IPS-18c (cell line): ENCODE measurements around the gene DMAC2L.
"Not testable (repeated sequence)": the region's sequence is repeated elsewhere in the genome, so short reads cannot be mapped to it uniquely, and the experiment has no call there.

Experiments
- H3K4me3 ChIP-seq: 2 replicates; pipeline ENCODE4 v1.7.0; 2013; ENCODE audit warnings: low read depth, mild to moderate bottlenecking, low read length, moderate library complexity; ENCODE audit not compliant: insufficient read depth
- H3K9me3 ChIP-seq: one replicate; pipeline ENCODE4 v1.6.1; 2013; ENCODE audit warnings: mild to moderate bottlenecking, low read length, moderate library complexity; ENCODE audit not compliant: control insufficient read depth, insufficient read depth

The DMAC2L gene, protein sequence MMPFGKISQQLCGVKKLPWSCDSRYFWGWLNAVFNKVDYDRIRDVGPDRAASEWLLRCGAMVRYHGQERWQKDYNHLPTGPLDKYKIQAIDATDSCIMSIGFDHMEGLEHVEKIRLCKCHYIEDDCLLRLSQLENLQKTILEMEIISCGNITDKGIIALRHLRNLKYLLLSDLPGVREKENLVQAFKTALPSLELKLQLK

DNA sequence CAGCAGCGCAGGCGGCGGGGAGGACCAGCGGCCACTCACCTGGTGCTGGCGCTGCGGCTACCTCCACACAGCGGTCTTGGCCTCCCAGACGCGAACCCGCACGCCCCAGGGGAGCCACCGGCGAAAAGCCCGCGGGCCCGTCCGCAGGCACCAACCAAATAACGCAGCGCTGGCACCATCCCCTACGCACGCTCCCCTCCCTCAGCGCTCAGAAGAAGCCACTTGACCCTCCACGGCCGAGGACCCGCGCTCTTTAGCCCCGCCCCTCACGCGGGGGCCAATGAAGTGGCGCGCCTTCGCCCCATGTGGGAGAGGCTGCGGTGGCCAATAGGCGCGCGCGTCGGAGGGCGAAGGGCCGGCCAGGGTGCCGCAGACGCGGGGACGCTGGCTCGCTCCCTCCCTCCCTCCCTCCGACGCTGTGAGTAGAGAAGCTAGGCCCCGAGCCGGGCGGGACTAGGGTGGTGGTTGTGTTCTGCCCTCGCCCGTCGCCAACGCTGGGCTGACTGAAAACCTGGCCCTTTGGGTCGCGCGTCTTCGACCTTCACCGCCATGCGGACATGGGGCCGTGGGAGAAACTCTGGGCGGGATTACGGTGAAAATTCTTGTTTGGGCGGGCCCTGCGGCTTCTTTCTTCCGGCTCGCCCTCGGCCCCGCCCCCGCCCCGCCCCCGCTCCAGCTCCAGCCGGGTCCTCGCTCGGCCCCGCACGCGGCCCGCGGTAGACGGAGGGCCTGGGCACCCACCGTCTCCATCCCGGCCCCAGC, at the start of gene DMAC2L, which contains the start of gene L2HGDH:
Gene DMAC2L (plus strand): TSS at position 353 of the 762 bp plus-strand sequence. CDS start 9,164 bp downstream, outside the sequence.
Gene L2HGDH (minus strand): TSS at position 258 of the 762 bp plus-strand sequence. CDS start 79 bp downstream, at position 179.
- Histone ChIP-seq H3K9me3 (no peaks in the 10 kb centered on the region), H3K4me3 (peak within 1 kb of the TSS; percentile 94)

DNA sequence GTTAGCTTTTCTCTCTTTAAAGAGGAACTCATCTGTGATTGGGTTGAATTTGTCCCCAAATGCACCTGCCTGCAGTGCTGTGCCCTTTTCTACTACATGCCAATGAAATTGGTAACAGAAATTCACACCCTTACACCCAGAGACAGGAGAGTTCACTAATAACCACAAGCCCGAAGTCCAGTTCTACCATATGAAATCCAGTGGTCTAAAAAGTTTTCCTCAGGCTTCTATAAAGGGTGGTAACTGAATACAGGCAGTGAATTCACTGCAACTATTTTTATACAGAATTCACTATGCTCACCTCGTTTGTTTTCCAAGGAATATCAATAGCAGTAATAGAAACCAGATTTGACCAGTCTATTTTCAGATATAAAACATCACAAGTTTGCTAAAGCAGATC, 49.3 kb upstream of the DMAC2L start:
- Histone ChIP-seq H3K4me3 (no peak overlapping the region), H3K9me3 (no peaks in the 10 kb centered on the region)

DNA sequence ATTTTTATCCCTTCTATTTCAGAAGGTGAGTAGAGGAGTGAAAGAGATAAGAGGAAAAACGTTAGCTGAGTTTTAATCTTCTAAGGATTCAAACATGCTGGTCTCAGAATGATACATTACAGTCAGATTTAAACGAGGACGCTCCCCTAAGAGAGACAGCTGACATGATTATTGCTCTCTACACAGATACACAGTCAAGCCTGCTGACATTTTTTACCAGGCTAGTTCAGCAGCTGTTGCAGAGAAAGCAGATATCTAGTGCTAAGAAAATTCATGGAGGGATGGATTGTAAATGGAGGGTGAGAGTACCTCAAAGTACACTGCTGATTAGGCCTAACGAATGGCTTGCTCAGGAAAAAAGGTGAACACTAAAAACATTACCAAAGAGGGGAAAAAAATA, 48.8 kb upstream of the DMAC2L start:
- Histone ChIP-seq H3K4me3 (no peak overlapping the region), H3K9me3 (no peaks in the 10 kb centered on the region)

DNA sequence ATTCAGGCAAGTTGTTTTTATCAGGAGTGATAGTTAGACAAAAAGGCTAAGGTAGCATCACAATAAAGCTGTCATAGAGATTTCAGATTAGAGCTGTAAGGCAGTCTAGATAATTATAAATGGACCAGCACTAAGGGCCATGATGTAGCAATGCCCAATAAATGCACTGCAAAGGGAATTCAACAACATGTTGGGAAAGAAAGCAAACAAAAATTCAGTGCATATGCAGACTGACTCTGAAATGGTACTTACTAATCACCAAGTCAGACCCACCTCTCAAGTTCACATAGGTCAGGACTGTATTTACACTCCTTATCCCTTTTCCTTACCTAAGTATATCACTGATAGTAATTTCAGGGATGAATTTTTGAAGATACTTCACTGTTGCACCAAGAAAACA, 47.1 kb upstream of the DMAC2L start:
- Histone ChIP-seq H3K9me3 (no peaks in the 10 kb centered on the region), H3K4me3 (no peak overlapping the region)

DNA sequence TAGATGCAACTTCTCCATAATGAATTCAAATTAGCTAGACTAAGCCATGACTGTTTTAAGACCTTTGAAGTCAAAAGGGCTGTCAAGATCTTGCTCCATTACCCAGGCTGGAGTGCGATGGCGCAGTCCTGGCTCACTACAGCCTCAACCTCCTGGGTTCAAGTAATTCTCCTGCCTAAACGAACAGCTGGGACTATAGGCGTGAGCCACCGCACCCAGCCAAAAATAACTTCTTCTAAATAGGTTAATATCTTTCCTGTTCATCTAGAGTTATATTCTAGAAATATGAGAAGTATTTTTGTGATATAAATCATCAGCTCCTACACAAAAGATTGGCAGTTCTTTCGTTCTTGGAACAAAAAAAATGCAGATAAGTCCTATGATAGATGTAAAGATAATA, 41.2 kb upstream of the DMAC2L start:
- Histone ChIP-seq H3K9me3 (no peaks in the 10 kb centered on the region), H3K4me3 (no peak overlapping the region)

DNA sequence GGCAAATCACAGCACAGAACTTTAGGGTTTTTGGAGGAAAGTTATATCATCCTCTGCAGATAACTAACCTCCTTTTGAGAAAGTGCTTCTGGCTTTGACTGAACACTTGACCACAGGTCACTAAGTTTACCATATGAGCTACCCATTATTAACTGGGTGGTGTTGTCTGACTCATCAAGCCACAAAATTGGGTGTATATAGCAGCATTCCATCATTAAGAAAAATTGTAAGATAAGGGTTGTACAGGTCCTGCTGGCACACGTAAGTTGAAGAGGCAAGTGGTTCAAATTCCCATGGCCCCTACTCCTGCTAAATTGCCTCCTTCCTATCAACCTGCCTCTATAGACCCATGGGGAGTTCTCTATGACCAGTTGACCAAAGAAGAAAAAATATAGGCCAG, 39.6 kb upstream of the DMAC2L start:
- Histone ChIP-seq H3K4me3 (no peak overlapping the region), H3K9me3 (no peaks in the 10 kb centered on the region)

DNA sequence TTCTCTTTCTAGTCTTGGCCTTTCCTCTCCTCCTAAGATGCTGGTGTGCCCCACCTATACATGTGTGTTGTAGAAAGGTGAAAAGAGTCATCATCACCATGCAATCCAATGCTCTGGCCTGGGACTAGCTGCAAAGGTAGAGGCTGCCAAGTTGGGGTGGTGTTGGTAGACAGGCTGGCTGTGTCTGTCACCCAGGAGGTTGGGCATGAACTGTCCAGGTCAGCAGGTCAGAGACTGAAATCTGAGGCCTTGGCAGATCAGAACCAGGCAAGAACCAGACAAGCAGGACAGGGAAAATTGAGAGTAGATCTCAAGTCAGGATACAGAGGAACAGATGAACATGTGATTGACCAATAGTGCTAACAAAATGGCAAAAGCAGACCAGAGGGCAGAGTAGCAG, 26.3 kb upstream of the DMAC2L start:
- H3K4me3 ChIP-seq: no peak overlapping the region

DNA sequence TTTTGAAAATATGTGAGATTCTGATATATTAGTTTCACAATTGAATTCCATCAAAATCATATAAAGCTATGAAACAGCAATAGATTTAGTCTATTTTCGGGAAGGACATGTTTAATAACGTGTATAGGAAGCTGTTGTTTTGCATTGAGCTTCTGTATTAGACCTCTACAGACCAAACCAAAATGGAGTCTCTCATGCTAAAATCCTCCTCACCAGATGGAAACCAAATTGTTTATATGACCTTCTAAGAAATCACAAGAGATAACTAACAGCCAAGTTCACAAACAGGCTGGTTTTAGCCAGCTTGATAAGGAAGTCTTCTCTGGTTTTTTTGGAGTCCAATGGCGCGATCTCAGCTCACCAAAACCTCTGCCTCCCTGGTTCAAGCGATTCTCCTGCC, 24.0 kb upstream of the DMAC2L start:
- no peak overlapping the region for H3K4me3 ChIP-seq
- H3K9me3 ChIP-seq: no peaks in the 10 kb centered on the region

More for the DNA sequence above, 26.3 kb upstream of the DMAC2L start:
- H3K9me3 ChIP-seq: no peaks in the 10 kb centered on the region

DNA sequence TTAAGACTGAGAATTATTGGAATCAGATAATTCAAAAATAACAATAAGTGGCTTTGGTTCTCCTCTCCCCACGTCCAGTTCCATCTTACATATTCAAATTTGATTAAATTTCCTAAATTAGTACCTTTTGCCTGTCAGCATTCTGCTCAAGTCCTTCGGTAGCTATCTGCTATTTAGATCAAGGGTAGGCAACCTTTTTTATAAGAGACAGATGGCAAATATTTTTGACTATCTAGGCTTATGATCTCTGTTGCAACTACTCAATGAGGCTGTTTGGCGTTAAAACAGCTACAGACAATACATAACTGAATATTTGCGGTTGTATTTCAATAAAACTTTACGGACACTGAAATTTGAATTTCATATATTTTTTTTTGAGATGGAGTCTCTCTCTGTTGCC, 21.8 kb upstream of the DMAC2L start:
- H3K9me3 ChIP-seq: no peaks in the 10 kb centered on the region
- H3K4me3 ChIP-seq: no peak overlapping the region

DNA sequence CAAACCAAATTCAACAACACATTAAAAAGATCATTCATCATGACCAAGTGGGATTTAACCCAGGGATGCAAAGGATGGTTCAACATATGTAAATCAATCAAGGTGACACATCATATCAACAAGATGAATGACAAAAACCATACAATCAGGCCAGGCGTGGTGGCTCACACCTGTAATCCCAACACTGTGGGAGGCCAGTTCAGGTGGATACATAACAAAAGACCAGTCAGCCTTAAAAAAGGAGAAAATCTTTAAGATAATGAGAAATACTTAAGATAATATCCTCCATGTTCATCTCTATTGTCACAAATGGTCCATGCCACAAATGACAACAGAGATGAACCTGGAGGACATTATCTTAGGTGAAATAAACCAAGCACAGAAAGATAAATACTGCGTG, 12.5 kb upstream of the DMAC2L start:
- H3K4me3 ChIP-seq: no peak overlapping the region
- H3K9me3 ChIP-seq: no peaks in the 10 kb centered on the region

DNA sequence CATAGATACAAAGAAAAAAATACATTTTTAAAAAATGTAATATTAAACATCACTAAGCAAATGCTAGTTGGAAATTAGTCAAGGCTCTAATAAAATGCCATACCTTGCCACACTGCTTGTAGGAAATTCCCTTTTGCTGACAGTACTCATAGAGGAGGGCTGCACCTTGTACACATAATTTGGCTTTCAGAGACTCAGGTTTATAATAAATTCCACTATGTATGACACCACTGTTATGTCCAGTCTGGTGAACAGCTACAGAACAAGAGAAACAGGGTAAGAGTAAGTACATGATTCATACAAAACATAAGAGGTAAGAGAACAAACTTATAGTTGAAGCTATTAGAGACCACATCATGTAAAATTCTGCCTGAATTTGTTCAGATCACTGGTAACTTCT, 10.2 kb upstream of the DMAC2L start:
- peaks cover 2% of the 10 kb centered on the region for H3K9me3 ChIP-seq

DNA sequence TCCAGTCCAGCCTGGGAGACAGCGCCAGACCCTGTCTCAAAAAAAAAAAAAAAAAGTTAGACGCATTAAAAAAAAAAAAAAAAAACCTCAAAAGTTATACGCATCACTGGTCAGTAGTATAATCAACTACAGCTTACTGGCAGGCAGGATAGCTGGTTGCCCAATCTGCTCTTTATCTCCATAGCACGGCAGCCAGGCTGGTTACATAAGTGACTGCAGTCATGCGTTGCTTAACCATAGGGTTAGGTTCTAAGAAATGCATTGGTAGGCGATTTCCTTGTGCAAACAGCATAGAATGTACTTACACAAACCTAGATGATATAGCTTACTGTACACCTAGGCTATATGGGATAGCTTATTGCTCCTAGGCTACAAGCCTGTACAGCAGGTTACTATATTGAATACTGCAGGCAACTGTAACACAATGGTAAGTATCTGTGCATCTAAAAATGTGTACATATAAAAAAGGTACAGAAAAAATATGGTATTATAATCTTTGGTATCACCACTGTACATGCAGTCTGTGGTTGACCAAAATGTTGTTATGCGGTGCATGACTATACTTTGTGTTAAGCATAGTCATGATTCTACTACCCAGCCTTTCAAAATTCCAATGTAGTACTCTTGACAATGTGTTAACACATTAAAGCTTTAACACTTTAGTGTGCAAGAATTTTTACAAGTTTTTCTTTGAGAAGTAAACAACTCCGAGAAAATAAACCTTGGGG, 8.2 kb upstream of the DMAC2L start:
- H3K9me3 ChIP-seq: peaks cover 2% of the 10 kb centered on the region

More for the DNA sequence above, 10.2 kb upstream of the DMAC2L start:
- H3K4me3 ChIP-seq: no peak overlapping the region

DNA sequence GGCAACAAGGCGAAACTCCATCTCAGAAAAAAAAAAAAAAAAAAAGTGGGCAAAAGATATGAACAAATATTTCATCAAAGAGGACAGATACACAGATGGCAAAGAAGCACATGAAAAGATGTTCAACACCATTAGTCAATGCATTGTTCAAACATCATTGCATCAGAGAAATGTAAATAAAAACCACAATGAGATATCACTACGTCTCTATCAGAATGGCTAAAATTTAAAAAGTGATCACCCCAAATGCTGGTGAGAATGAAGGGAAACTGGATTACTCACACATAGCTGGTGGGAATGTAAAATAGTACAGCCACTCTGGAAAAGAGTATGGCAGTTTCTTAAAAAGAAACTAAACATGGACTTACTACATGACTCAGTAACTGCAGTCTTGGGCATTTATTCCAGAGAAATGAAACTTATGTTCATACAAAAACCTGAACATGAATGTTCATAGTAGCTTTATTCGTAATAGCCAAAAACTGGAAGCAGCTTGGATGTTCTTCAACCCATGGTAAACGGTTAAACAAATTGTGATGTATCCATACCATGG, 3.7 kb upstream of the DMAC2L start:
- Histone ChIP-seq H3K4me3 (no peak overlapping the region), H3K9me3 (peaks cover 2% of the 10 kb centered on the region)

More for the DNA sequence above, 8.2 kb upstream of the DMAC2L start:
- H3K4me3 ChIP-seq: no peak overlapping the region

DNA sequence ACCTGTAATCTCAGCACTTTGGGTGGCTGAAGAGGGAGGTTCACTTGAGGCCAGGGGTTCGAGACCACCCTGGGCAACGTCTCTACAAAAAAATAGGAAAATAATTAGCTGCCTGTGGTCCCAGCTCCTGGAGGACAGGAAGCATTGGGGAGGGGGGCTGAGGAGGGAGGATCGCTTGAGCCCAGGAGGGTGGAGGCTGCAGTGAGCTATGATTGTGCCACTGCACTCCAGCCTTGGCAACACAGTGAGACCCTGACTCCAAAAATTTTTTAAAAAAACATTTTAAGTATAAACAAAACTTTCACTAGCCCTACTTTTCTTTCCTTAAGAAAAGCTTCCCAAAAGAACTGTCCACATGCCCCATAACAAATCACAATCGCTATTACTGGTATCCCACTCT, 1.7 kb upstream of the DMAC2L start:
- Histone ChIP-seq H3K9me3 (peaks cover 2% of the 10 kb centered on the region), H3K4me3 (no peak overlapping the region)

DNA sequence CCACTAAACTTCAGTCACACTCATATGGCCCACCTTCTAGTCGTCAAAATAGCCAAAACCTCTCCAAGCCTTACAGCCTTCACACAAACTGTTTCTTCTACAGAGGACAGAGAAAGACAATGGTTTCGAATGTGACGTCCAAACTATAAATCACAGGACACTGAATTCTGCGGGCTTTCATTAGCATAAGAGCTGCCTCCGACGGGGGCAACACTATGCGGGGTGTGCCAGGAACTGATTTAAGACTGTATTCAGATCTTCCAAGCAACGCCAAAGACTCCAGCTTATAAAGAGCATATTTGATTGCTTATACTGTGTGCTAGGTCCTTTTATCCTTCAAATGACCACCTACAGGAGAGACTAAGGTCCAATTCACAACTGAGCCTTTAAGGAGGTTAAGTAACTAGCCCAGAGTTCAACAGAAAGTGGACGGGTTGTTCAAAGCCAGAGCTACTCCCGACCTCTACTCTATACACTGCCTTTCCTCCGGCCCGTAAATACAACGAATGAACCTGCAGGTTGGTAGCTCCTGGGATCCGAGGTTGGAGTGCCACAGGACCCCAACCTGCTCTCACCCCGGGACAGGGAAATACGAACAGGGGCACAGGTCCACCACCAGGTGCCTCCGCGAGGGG, 670 bp upstream of the DMAC2L start:
- Histone ChIP-seq H3K4me3 (peak overlapping the region; percentile 94), H3K9me3 (peaks cover 1% of the 10 kb centered on the region)

DNA sequence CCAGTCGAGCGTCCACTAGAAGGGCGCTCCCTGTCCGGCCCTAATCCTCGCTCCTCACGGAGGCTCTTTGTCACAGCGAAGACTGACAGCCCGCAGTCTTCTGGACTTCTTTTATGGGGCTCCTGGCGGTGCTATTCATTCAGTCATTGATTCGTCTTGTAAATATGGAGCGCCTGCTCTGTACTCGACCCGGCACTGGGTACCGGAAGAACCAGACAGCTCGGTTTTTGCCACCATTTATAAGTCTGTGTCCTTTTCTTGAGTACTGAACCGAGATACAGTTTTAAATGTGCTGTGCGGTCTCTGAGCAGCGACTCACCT, 570 bp downstream of the DMAC2L start:
- H3K9me3 ChIP-seq: no peaks in the 10 kb centered on the region
- H3K4me3 ChIP-seq: peak overlapping the region; percentile 94

DNA sequence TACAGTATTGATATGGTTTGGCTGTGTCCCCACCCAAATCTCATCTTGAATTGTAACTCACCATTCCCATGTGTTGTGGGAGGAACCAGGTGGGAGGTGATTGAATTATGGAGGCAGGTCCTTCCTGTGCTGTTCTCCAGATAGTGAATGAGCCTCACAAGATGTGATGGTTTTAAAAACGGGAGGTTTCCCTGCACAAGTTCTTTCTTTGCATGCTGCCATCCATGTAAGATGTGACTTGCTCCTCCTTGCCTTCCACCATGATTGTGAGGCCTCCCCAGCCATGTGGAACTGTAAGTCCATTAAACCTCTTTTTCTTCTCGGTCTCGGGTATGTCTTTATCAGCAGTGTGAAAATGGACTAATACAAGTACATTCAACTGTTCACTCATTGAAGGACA, 2.0 kb downstream of the DMAC2L start:
- not testable (repeated sequence) for H3K4me3 ChIP-seq, H3K9me3 ChIP-seq
